Neural progenitor cell (in vitro differentiated cells): ENCODE results near the gene UBTD1. TPM values are rescaled to one million over a fixed set of nuclear protein-coding genes. Genes with fewer than 3 reads are reported as not detected.

ENCODE experiments used
- DNase-seq: peaks from one replicate; pipeline ENCODE4 v3.0.0-alpha.2; 2016; ENCODE audit warnings: low spot score
- H2AFZ ChIP-seq: fragments of 200-600 bp; sonication (generic); replicated peaks from 2 replicates; pipeline ENCODE4 v1.6.1; 2016; ENCODE audit warnings: antibody characterized with exemption
- H3F3A ChIP-seq: fragments of 200-600 bp; sonication (generic); 2 replicates; pipeline ENCODE4 v1.6.1; 2016; ENCODE audit warnings: antibody characterized with exemption, low read depth
- H3K27ac ChIP-seq: fragments of 200-600 bp; sonication (generic); 2 replicates; pipeline ENCODE4 v1.5.1; 2016; ENCODE audit warnings: mild to moderate bottlenecking
- H3K27me3 ChIP-seq: fragments of 200-600 bp; sonication (generic); 2 replicates; pipeline ENCODE4 v1.6.1; 2016; ENCODE audit warnings: mild to moderate bottlenecking, moderate library complexity
- H3K36me3 ChIP-seq: fragments of 200-600 bp; sonication (generic); 2 replicates; pipeline ENCODE4 v1.5.1; 2016
- H3K4me1 ChIP-seq: fragments of 200-600 bp; sonication (generic); 2 replicates; pipeline ENCODE4 v1.6.1; 2016; ENCODE audit warnings: mixed run types
- H3K4me2 ChIP-seq: fragments of 200-600 bp; sonication (generic); 2 replicates; pipeline ENCODE4 v1.6.1; 2016
- H3K4me3 ChIP-seq: fragments of 200-600 bp; sonication (generic); 2 replicates; pipeline ENCODE4 v1.5.1; 2016
- H3K79me2 ChIP-seq: fragments of 200-600 bp; sonication (generic); 2 replicates; pipeline ENCODE4 v1.6.1; 2016; ENCODE audit warnings: low read depth
- H3K9ac ChIP-seq: fragments of 200-600 bp; sonication (generic); 2 replicates; pipeline ENCODE4 v1.6.1; 2016
- H3K9me3 ChIP-seq: fragments of 200-600 bp; sonication (generic); 2 replicates; pipeline ENCODE4 v1.5.1; 2016; ENCODE audit warnings: low read depth
- H4K20me1 ChIP-seq: fragments of 200-600 bp; sonication (generic); 2 replicates; pipeline ENCODE4 v1.6.1; 2016; ENCODE audit warnings: low read depth
- H3K27ac Mint-ChIP-seq: 3 replicates; pipeline ENCODE4 v1.8.0; 2021; ENCODE audit warnings: mixed read lengths
- H3K27me3 Mint-ChIP-seq: 2 replicates; pipeline ENCODE4 v1.8.0; 2022; ENCODE audit warnings: low read depth, mild to moderate bottlenecking, inconsistent platforms, moderate library complexity, mixed read lengths; ENCODE audit not compliant: insufficient read depth
- H3K36me3 Mint-ChIP-seq: 3 replicates; pipeline ENCODE4 v1.8.0; 2021; ENCODE audit warnings: mixed read lengths
- H3K4me1 Mint-ChIP-seq: 3 replicates; pipeline ENCODE4 v1.8.0; 2021; ENCODE audit warnings: mixed read lengths
- H3K4me3 Mint-ChIP-seq: 3 replicates; pipeline ENCODE4 v1.8.0; 2021; ENCODE audit warnings: mild to moderate bottlenecking, moderate library complexity, mixed read lengths
- H3K9me3 Mint-ChIP-seq: 3 replicates; pipeline ENCODE4 v1.8.0; 2020; ENCODE audit warnings: mixed read lengths
- EZH2 ChIP-seq: fragments of 200-600 bp; sonication (generic); IDR thresholded peaks from 2 replicates; pipeline ENCODE4 v1.6.1; 2017; ENCODE audit warnings: antibody characterized with exemption, mild to moderate bottlenecking, moderate library complexity
- EZH2phosphoT487 ChIP-seq: fragments of 200-600 bp; sonication (generic); IDR thresholded peaks from 2 replicates; pipeline ENCODE4 v1.6.1; 2017; ENCODE audit warnings: antibody characterized with exemption
- total RNA-seq: library from RNA; depleted of rRNA; stranded (reverse); fragments of >200 nt; gene quantifications from 2 replicates; pipeline ENCODE4 v1.2.3, GENCODE V29; 2015; ENCODE audit warnings: low replicate concordance
- TF ChIP-seq, protein P1 (sequence below): fragments of 200-600 bp; sonication (generic); IDR thresholded peaks from 2 replicates; pipeline ENCODE4 v1.5.1; 2017; ENCODE audit warnings: antibody characterized with exemption, mild to moderate bottlenecking

The UBTD1 gene
- total RNA-seq, 1 donor from 2014 or later: 4.7 TPM

DNA sequence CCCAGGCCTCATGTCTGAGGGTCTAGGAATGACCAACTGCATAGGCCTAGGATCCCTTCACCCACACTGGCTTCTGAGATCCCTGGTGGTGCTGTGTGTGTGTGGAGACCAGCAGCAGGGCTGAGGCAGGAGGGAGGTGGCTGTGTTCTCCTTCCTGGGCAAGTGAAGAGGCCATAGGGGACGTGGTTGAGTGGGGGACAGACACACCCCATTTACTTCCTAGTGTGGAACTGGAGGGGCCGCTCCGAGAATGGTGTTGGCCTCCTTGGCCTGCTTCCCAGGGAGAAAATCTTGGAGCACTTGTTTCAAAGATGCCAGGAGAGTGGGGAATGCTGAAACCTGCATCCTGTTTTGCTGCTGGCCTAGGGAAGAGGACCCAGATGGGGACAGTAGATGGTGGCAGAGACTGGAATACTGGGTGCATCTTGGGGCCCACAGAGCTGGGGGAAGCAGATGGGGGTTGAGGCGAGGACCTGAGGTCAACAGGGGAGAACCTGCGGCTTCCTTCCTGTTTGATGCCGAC is 19.1 kb downstream of the UBTD1 start:
- Histone ChIP-seq H3K4me2 (no peak overlapping the region), H3F3A (peaks cover 3% of the 10 kb centered on the region), H3K9ac (no peak overlapping the region), H3K4me3 (no peak overlapping the region), H2AFZ (no peak overlapping the region), H3K36me3 (no peaks in the 10 kb centered on the region), H3K79me2 (peaks cover 5% of the 10 kb centered on the region), H3K27ac (no peak overlapping the region), H3K4me1 (peaks cover 27% of the 10 kb centered on the region), H4K20me1 (peaks cover 6% of the 10 kb centered on the region), H3K9me3 (no peaks in the 10 kb centered on the region), H3K27me3 (no peaks in the 10 kb centered on the region)
- peaks cover 8% of the 10 kb centered on the region for H3K27me3 Mint-ChIP-seq
- H3K4me3 Mint-ChIP-seq: no peak overlapping the region
- H3K36me3 Mint-ChIP-seq: no peaks in the 10 kb centered on the region
- DNase-seq: no peak
- peaks cover 31% of the 10 kb centered on the region for H3K4me1 Mint-ChIP-seq
- TF ChIP-seq, protein P1, sequence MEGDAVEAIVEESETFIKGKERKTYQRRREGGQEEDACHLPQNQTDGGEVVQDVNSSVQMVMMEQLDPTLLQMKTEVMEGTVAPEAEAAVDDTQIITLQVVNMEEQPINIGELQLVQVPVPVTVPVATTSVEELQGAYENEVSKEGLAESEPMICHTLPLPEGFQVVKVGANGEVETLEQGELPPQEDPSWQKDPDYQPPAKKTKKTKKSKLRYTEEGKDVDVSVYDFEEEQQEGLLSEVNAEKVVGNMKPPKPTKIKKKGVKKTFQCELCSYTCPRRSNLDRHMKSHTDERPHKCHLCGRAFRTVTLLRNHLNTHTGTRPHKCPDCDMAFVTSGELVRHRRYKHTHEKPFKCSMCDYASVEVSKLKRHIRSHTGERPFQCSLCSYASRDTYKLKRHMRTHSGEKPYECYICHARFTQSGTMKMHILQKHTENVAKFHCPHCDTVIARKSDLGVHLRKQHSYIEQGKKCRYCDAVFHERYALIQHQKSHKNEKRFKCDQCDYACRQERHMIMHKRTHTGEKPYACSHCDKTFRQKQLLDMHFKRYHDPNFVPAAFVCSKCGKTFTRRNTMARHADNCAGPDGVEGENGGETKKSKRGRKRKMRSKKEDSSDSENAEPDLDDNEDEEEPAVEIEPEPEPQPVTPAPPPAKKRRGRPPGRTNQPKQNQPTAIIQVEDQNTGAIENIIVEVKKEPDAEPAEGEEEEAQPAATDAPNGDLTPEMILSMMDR: no peak
- TF ChIP-seq EZH2 (no peak), EZH2phosphoT487 (no peak)
- no peak overlapping the region for H3K27ac Mint-ChIP-seq
- H3K9me3 Mint-ChIP-seq: no peaks in the 10 kb centered on the region

DNA sequence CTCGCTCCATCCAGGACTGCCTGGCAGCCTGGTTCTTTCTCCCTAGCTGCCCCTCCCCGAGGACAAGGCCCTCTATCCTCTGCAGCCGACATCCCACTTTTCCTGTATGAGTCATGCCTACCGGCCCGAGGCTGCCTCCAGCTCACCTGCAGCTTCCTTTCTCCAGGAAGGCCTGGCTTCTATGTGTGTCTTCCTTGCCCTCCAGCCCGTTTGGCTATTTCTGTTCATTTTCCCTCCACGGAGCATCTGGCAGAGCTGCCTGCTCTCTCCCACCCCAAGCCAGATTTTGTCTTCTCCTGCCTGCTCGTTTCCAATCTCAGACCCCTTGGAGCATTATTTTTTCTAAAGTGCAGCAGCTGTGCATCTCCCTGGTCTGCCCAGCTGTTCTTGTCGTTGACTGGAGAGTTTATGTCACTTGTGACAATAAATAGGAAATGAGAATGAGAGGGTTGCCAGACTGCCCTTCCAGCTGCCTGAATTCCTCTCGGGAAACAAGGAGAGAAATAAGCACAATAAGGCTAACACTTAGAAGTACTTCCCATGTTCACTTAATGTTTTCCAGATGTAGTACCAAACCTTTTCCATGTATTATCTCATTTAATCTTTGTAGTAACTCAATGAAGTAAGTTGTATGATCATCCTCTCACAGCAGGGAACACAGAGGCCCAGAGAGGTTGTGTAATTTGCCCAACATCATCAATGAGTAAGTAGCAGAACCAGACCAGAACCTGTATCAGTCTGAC is 19.7 kb downstream of the UBTD1 start:
- Mint-ChIP-seq H3K9me3 (no peaks in the 10 kb centered on the region), H3K4me3 (no peak overlapping the region), H3K36me3 (no peaks in the 10 kb centered on the region), H3K27ac (peak overlapping the region; percentile 50), H3K27me3 (peaks cover 9% of the 10 kb centered on the region), H3K4me1 (peaks cover 28% of the 10 kb centered on the region)
- H3K36me3 ChIP-seq: no peaks in the 10 kb centered on the region
- no peak overlapping the region for H3K27ac ChIP-seq
- no peak for TF ChIP-seq EZH2phosphoT487
- TF ChIP-seq EZH2: no peak
- TF ChIP-seq, protein P1: no peak
- H3K4me1 ChIP-seq: peaks cover 22% of the 10 kb centered on the region
- no peaks in the 10 kb centered on the region for H3K9me3 ChIP-seq
- H3F3A ChIP-seq: peaks cover 3% of the 10 kb centered on the region
- H4K20me1 ChIP-seq: peaks cover 6% of the 10 kb centered on the region
- no peak overlapping the region for H2AFZ ChIP-seq
- peaks cover 5% of the 10 kb centered on the region for H3K79me2 ChIP-seq
- H3K4me3 ChIP-seq: no peak overlapping the region
- H3K4me2 ChIP-seq: no peak overlapping the region
- no peak for DNase-seq
- H3K9ac ChIP-seq: no peak overlapping the region
- H3K27me3 ChIP-seq: no peaks in the 10 kb centered on the region

GRCh38 chr10:97519342-97519741 is 20.6 kb downstream of the UBTD1 start:
- H3K27ac ChIP-seq: no peak overlapping the region
- Mint-ChIP-seq H3K27me3 (peaks cover 11% of the 10 kb centered on the region), H3K9me3 (no peaks in the 10 kb centered on the region), H3K4me3 (no peak overlapping the region), H3K4me1 (peaks cover 26% of the 10 kb centered on the region), H3K36me3 (no peaks in the 10 kb centered on the region), H3K27ac (no peak overlapping the region)
- no peak overlapping the region for H3K4me3 ChIP-seq
- H3K36me3 ChIP-seq: no peaks in the 10 kb centered on the region
- no peak overlapping the region for H3K9ac ChIP-seq
- peaks cover 3% of the 10 kb centered on the region for H3F3A ChIP-seq
- H3K79me2 ChIP-seq: peaks cover 5% of the 10 kb centered on the region
- peaks cover 22% of the 10 kb centered on the region for H3K4me1 ChIP-seq
- TF ChIP-seq EZH2phosphoT487: no peak
- TF ChIP-seq, protein P1: no peak
- TF ChIP-seq EZH2: no peak
- no peak overlapping the region for H2AFZ ChIP-seq
- no peaks in the 10 kb centered on the region for H3K9me3 ChIP-seq
- H4K20me1 ChIP-seq: peaks cover 6% of the 10 kb centered on the region
- no peak for DNase-seq
- H3K4me2 ChIP-seq: no peak overlapping the region
- no peaks in the 10 kb centered on the region for H3K27me3 ChIP-seq
